NCI-H345 treated with DMSO at 0.1 percent for 48 hours (cell line): ENCODE data around the gene PRDM16.

Source experiments
- DNase-seq: peaks from one replicate; lab custom pipeline; 2025; ENCODE audit not compliant: unreplicated experiment; lab: John Stamatoyannopoulos, UW

The PRDM16 gene

DNA sequence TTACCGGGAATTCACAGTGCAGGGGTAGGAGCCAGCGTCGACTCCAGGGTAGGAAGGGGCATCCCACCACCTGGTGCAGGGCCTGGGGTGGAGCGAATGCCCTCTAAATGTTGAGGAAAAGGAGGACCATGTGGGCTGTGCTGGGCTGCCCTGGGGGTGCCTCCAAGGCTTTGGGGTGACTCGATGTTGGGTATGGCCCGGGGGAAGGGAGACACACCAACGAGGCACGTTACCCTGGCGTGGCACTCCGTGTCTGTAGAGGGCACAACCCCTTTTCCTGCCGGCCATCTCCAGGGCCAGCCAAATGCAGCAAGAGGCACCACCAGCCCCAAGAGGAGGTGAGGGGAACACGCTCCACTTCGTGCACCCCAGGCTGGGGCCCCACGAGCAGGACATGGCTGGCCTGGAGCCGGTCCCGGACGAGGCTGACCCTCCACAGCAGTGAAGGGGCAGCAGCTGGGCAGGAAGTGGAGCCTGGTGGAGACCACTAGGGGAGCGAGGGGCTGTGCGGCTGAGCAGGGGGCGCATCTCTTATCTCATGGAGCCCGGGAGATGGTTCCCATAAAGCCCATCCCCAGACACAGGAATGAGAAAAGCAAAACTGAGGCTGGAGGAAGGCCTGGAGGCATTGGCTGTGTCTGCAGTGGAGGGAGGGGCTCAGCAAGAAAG lies 36.5 kb upstream of the PRDM16 start:
- no peak for DNase-seq

DNA sequence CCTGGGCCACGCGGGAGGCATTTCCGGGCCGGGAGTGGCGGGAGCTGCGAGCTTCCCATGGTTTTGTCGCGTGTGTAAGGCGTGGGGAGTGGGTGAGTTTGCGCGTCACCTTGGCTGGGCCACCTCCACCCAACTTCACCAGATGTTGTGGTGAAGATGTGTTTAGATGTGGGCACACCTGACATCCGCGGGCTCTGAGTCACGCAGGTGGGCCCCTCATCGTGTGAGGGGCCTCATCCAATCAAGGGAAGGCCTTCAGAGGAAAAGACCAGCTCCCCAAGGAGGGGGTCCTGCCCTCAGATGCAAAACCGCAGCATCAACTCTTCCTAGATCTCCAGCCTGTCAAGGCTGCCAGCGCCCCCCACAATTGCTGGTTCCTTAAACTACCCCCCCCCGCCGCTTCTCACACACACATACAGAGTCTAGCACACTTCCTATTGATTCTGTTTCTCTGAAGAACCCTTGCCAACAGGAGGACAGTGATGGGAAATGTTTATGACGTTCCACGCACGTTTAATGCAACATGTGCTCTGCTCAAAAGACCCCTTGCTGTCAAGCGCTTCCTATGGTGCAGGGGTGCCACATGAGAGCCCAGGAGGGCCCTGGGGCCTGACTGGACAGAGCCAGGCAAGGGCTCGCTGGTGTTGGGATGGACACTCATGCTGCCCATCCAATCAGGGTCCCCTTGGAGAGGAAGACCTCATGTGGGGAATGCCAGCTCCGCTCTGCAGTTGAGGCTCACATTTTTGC lies 35.8 kb upstream of the PRDM16 start:
- no peak for DNase-seq

DNA sequence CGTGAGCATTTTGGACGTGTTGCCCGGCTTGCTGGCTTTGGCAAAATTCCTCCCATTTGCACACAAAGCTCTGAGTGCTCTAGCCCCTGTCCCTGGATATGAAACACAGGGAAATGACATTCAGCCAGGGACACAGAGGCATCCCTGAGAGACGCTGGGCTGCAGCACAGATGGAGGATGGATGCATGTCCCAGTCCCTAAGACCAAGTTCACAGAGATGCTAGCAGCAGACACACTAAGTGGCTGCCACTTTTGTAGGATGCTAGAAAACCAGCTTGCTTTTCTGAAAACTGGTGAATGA lies 35.3 kb upstream of the PRDM16 start:
- no peak for DNase-seq

DNA sequence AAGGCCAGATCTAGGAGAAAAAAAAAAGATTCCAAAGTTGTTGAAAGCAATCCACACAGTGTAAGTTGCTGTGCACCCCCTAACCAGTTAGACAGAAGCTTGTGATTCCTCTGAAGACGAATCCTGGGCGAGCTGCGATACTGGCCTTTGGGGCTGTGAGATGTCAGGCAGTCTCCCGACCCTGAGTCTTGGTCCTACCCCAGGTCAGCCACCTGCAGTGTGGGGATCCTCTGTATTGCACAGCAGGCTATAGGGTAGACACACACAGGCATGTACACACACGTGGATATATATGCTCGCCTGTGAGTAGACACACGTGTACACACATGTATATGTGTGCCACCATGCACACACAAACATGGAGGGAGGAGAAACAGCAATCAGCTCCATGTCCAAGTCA lies 34.8 kb upstream of the PRDM16 start:
- no peak for DNase-seq

DNA sequence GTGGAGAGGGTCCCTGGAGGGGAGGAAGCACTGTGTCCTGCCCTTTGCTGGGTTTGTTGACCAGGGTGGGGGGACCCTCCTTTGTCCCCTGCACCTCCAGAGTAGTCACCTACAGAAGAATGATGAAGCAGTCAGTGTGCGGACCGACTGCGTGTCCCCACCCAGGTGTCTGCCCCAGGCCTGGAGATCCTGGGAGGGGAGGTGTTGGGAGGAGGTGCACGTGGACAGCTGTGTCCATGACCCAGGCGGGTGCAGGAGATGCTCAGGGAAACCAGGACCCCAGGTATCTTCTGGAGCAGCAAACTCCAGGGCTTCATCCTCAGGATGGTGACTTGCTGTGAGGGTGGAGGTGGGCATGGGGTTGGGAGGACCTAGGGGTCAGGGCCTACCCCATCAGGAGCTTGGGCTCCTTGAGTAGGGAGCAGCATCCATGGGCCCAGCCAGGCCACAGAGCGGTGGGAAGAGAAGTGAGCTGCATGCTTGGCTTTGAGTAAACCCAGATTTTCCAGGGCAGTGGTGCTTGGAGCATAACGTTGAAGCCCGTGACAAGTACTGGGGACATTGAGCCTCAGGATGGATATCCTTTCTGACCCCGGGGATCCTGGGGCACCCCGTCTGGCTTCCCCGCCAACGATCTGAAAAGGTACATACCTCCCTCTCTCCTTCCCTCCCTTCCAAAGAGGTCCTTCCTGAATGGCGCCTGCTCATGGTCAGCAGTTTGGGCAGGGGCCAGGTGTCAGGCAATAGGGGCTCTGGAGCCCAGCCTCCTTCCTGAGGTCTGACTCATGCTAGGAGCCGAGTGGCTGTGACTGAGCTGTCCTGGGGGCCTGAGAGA lies 34.1 kb upstream of the PRDM16 start:
- DNase-seq, result no peak

DNA sequence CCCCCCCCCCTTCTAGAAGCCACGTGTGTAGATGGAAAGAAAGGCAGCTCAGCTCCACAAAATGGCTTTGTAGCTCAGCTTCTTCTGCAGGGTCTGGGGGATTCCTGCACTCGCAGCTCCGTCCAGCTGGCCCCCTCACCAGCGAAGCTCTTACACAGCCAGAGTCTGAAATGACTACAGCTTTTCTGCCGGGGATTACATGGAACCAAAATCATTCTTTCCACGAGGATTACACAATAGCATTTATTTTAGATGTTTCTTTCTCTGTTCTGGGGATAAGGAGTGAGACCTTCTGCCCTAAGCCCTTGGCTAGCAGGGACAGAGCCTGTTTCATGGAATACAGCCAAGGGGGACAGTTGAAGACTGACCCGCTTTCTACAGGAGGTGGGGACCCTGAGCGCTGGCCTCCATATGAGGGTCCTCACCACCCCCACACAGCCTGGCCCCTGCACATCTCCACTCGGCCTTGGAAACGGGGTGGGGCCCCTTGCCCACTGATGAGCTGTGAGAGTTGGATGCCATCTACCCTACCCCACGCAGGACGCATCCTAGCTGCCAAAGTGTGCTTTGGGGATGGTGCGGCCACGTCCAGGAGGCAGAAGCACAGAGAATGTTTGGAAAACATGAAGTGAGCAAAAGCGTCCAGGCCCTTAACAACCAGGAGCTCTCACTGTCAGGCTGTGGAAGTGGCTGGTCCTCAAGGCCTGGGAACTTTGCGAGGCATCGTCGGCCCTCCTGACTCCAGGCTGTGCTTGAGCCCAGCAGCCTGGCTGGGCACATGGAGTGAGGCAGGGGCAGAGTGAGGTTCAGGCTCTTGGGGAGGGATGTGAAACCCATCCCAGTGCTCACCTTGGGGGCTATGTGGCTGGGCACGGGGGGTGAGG lies 33.2 kb upstream of the PRDM16 start:
- no peak for DNase-seq

DNA sequence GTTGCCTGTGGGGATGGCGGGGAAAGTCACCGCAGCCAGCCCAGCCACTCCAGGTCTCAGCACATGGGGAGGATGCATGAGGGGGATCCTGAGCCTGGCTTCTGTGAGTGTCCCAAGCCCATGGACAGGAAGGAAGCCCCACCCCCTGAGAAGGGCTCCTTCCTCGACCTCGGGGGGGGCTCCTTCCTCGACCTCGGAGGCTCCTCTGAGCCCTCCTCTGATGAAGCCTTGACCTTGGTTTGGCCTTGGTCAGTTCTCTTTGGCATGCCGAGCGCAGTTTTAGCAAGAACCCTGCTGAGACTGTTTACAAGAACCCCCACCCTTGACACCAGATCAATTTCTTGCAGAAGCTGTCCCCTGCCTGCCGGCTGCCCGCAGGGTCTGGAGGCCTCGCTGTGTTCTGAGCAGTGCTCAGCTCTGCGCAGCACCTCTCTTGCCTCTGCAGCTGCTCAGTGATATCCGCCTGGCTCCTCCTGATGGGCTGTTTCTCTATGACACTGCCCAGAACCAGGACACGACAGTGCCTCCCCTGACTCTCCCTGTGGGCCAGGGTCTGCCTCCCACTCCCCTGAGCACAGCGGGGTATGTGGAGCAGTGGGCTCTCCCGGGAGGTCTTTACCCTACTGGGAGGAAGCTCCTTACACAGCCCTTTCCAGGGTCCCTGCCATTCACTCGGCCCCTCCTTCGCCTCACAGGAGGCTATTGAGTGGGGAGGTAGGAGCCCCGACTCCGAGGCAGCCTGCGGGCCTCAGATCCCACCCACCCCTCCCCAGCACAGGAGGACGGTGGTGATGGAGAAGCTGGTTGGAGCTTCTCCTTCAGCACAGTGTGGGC lies 32.3 kb upstream of the PRDM16 start:
- no peak for DNase-seq

DNA sequence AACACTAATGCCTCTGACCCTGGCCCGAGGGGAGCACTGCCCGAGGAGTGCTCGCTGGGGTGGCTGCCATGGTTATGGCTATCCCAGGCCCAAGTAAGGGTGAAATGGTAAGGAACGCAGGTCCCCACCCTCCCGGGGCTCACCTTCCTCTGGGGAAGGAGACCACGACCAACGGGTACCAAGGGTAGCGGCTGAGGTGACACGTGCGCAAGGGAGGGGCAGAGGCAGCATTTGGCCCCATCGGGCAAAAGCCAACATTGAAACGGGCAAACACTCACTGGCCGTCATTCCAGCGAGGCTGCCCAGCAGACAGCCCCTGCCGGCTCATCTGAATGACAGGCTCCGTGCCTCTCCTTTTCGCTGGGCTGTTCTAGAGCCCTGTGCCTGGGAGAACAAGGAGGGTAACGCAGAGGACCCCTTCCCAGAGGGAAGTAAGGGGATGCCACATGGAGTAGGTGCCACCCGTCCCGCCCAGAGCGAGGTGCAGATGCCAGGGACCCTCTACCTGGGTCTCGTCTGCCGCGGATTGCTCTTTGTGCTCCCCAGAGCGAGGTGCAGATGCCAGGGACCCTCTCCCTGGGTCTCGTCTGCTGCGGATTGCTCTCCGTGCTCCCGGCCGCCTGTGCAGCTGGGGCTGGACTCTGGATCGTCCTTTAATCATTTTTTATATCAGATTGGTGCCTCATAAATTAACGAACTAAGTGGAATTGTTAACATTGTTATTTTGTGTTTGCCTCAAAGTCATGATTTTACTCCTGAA lies 31.5 kb upstream of the PRDM16 start:
- DNase-seq, result no peak

DNA sequence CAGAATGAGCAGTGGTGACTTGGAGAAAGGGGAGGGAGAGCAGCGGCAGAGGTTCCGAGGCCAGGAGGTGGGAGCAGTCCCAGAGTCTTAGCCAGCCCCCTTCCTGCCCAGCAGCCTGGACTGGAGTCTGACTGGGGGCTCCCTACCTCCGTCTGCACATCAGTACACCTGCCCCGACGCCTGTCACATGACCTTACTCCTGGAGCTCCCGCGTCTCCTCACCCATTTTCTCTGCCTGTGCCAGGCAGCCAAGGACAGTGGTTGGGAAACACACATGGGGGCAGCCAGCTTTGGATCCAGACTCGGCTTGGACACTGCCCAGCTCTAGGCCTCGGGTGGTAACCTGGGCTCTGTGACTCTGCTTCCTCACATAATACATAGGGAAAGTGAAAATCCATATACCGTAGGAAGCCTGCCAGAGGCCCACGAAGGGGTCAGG lies 30.9 kb upstream of the PRDM16 start:
- no peak for DNase-seq

DNA sequence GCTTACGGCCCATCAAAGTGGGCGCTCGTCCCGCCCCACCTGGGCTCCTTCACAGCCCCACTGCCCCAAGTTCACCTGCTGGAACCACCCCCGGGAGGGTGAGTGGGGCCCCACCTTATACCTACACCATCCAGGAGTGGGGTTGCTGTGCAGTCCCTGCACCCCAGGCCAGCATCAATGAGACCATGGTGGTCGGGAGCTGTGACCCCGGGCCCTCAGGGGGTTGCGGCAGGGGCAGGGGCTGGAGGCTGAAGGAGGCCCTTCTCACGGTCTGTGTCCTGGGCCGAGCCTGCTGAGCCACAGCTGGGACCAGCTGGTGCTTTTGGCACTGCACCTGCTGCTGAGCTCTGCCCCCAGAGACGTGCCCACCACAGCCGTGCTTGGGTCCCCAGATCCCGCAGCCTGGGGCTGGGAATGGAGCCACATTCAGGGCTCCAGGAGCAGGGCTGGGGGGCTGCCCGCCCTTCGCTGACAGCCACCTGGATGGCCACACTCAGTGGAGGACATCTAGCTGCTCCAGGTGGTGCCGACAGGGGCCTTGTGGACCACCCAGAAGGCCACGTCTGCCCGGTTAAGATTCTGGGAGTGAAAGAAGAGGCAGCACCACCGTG lies 30.3 kb upstream of the PRDM16 start:
- DNase-seq, result no peak

DNA sequence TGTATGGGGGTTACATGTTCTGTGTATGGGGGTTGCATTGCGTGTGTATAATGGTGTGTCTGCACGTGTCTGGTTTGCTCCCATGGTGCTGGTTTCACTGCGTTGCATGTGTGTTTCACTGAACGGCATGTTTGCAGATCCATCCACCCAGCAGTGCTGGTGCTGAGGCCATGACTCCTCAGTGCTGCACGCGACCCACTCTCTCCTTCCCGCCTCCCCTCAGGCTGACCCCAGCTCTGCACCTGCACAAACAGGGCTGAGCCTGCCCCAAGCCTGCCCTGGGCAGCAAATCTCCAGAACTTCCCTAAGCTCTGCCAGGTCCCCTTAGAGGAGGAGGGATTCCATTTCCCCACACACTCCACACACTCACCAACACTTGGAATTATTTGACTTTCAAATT lies 29.0 kb upstream of the PRDM16 start:
- no peak for DNase-seq

DNA sequence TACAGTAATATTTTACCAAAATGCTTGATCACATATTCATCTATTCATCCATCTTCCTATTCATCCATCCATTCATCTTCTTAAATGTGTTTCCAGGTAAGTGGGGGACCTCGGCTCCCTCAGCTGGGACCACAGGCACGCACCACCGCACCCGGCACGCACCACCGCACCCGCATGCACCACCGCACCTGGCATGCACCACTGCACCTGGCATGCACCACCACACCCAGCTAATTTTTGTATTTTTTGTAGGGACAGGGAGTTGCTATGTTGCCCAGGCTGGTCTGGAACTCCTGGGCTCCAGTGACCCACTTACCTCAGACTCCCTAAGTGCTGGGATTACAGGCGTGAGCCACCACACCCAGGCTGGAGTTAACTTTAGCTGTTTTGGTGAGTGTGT lies 26.5 kb upstream of the PRDM16 start:
- DNase-seq, result no peak

DNA sequence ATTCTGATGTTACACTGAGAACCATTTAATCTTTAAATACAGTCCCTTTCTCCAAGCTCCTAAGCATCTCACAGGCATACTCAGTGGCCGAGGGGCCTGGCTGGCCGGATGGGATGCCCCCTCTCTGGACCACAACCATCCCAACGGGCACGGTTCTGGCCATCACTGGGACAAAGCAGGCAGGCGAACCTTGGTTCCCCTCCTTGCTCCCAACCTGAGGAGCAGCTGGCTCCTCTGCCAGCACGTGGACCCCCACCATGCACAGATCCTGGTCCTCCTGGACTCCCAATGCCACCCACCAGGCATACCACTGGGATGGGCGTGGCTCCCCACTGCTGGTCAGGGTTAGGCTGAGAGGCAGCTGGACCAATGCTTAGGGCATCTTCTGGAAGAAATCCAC lies 19.8 kb upstream of the PRDM16 start:
- DNase-seq, result no peak

DNA sequence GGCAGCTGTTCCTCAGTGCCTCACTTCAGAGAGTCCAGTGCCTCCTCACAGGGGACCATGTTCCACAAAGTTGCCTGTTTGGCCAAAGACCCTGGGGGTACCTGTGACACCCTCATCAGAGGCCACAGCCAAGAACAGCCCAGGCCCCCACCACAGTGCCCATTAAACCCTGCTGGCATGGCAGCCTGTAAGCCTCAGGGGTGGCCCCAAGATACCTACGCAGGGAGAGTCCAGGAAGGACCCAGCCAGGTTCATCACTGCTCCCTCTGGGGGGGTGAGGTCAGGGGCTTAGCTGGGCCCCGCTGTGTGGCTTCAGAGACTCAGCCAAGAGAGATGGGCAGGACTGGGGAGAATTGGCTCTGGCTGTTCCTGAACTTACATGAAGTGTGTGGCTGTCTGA lies 19.1 kb upstream of the PRDM16 start:
- DNase-seq, result no peak

DNA sequence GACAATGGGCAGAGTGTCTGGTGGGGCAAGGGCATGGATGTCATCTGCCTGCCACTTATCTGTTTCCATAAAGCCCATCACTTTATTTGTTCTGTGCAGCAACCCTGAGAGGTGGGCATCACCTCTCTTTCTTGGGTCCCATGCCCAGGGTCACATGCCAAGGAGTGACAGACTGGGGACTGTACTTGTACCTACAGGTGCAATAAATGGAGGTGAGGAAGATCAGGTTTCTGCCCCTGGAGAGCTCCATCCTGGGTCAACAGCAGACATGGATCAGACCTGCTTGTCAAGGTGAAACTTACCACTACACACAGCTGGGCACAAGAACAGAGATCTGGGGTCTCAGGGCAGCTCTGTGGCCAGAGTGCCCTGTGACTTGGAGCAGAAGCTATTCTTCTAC lies 18.4 kb upstream of the PRDM16 start:
- DNase-seq, result no peak

DNA sequence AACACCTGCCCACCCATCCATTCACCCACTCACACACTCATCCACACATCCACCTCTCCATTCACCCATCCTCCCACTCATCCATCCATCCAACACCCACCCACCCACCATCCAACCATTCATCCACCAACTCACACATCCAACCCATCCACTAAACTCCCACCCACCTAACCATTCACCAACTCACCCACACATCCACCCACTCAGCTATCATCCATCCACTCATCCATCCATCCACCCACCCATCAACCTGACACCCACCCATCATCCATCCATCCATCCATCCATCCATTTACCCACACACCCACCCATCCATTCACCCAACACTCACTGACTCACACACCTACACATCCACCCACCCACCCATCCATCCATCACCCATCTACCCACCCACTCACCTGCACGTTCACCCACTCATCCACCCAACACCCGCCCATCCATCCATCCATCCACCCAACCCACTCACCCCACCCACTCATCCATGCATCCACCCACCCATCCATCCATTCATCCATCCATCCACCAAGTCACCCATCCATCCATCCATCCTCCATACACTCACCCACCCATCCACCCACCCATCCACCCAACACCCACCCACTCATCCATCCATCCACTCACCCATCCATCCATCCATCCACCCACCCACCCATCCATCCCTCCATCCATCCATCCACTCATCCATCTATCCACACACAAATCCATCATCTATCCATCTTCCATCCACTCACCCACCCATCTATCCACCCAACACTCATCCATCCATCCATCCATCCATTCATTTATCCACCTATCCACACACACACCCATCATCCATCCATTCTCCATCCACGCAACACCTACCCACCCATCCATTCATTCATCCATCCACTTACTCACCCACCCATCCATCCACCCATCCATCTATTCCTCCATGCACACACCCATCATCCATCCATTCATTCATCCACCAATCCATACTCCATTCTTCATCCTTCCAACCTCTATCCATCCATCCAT lies 17.4 kb upstream of the PRDM16 start:
- DNase-seq, result no peak

DNA sequence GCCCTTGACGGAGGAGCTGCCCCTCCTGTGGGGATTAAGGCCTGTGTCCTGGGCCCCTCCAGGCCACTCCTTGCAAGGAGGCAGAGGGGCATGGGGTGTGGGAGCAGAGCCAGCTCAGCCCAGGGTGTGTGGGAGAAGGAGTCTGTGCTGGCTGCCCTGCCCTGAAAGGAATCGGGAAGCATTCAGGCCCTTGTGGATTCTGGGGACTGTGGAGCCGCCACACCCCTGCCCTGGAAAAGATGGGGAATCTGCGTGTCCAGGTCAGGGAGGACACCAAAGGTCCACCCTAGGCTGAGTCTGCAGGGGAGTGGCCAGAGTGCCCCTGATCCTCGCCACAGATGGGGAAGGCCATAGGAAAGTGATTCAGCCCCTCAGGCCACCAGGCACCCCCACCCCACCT lies 16.5 kb upstream of the PRDM16 start:
- no peak for DNase-seq
